ENCODE results near the gene NTM. TPM values are rescaled to one million over a fixed set of nuclear protein-coding genes. Genes with fewer than 3 reads are reported as not detected.

NTM gene
- polyA plus RNA-seq, 1 experiment, result 33.6 TPM

DNA sequence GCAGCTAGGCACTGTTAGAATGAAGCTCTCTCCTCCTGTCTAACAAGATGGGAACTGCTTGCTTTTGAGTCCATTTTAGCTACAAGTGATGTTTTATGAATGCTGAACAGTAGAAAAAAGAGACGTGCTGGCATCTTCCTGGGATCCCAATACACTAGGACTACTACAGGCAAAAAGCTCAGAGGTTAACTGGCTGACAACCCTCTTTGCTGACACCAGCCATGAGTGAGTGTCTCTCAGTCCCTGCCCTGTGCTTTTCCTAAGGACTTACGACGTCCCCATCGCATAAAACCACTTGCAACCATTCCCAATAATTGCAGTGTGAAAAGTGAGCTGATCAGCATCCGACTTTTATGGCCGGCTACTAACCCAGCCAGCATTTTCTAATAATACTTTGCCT is 213.5 kb downstream of the NTM start:
- TF ChIP-seq, protein P1, sequence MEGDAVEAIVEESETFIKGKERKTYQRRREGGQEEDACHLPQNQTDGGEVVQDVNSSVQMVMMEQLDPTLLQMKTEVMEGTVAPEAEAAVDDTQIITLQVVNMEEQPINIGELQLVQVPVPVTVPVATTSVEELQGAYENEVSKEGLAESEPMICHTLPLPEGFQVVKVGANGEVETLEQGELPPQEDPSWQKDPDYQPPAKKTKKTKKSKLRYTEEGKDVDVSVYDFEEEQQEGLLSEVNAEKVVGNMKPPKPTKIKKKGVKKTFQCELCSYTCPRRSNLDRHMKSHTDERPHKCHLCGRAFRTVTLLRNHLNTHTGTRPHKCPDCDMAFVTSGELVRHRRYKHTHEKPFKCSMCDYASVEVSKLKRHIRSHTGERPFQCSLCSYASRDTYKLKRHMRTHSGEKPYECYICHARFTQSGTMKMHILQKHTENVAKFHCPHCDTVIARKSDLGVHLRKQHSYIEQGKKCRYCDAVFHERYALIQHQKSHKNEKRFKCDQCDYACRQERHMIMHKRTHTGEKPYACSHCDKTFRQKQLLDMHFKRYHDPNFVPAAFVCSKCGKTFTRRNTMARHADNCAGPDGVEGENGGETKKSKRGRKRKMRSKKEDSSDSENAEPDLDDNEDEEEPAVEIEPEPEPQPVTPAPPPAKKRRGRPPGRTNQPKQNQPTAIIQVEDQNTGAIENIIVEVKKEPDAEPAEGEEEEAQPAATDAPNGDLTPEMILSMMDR (IDR thresholded peaks at IDR 0.05; ENCODE audit: insufficient read depth, low read depth, low read length), result no peak
- 0 out of 2 replicates have a peak, but pooled peaks cover 1% of the 10 kb centered on the region for H3K27me3 ChIP-seq (ENCODE audit: control insufficient read depth, insufficient read depth, low read length)
- CTCF ChIA-PET, result interaction anchor here (0.6 kb wide), 1 partner anchor 13 kb away, joined by 3 read pairs; no protein-coding TSS in a partner anchor
- H3K36me3 ChIP-seq (ENCODE audit: control insufficient read depth, insufficient read depth, low read length), result no peaks in the 10 kb centered on the region
- DNase-seq (ENCODE audit: low read depth), result no peak
- H3K4me3 ChIP-seq (ENCODE audit: low read depth, low read length), result no peak overlapping the region
- POLR2A ChIA-PET, result no interaction called here

DNA sequence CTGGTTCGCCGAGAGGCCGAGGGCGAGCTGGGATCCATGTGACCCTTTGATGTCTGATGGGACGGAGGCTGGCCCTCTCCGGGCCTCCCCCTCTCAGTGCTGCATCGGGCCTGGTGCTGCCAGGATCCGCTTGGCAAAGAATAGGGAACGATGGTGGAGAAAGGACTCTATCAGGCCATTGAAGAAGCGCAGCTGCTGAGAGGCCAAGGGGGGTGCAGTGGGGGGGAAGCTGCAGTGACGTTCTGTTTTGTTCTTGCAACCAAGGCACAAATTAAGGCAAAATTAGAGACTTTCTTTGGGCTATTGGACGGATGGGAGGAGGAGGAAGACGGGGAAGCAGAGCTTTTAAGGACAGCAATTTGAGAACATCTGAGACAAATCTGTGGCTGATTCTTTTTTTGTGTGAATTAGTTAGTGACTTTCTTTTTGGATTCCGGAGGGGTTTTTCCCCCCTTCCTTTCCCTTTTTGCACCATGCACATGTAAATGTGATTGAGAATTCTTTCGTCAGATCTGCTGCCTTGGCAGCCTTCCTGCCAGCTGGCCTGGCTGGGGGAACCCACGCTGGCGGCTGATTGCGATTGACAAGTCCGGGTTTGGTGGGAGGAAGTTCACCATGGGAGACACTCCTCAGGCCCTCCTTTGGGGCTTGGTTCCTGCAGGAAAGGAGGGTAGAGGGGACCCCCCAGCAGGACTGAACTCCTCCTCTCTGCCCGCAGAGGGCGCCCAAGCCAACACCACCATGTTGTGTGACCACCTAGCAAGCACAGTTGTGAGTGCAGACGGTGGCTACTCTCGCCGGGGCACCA is 214.6 kb downstream of the NTM start:
- DNase-seq (ENCODE audit: low read depth), result no peak
- ChIA-PET CTCF (interaction anchor here (0.7 to 1.2 kb wide), 2 partner anchors 58 to 89 kb away, joined by 3 to 4 read pairs; no protein-coding TSS in a partner anchor), POLR2A (no interaction called here)
- no peaks in the 10 kb centered on the region for H3K36me3 ChIP-seq (ENCODE audit: control insufficient read depth, insufficient read depth, low read length)
- 0 out of 2 replicates have a peak, but pooled peaks cover 1% of the 10 kb centered on the region for H3K27me3 ChIP-seq (ENCODE audit: control insufficient read depth, insufficient read depth, low read length)
- H3K4me3 ChIP-seq (ENCODE audit: low read depth, low read length), result no peak overlapping the region
- TF ChIP-seq, protein P1 (IDR thresholded peaks at IDR 0.05; ENCODE audit: insufficient read depth, low read depth, low read length), result 0 out of 2 replicates have a peak, but pooled peaks have one; percentile 10

DNA sequence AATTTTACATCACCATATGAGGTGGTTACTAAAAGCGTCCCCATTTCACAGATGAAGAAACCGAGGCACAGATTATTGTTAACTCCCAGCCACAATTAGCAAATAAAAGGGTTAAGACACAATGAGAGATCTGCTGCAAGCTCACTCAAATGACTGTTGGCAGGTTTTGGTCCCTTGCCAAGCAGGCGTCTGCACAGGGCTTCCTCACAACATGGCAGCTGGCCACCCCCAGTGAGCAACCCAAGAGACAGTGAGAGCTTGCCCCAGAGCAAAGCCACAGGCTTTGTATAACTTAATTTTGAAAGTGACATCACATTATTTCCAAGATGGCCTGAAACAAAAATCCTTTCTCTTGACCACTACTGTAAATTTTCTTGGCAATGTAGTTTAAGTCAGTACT is 217.6 kb downstream of the NTM start:
- no peaks in the 10 kb centered on the region for H3K27me3 ChIP-seq (ENCODE audit: control insufficient read depth, insufficient read depth, low read length)
- TF ChIP-seq, protein P1 (IDR thresholded peaks at IDR 0.05; ENCODE audit: insufficient read depth, low read depth, low read length), result no peak
- H3K4me3 ChIP-seq (ENCODE audit: low read depth, low read length), result no peak overlapping the region
- ChIA-PET CTCF (interaction anchor here (1.9 kb wide), 1 partner anchor 86 kb away, joined by 5 read pairs; no protein-coding TSS in a partner anchor), POLR2A (no interaction called here)
- no peaks in the 10 kb centered on the region for H3K36me3 ChIP-seq (ENCODE audit: control insufficient read depth, insufficient read depth, low read length)
- DNase-seq (ENCODE audit: low read depth), result no peak

DNA sequence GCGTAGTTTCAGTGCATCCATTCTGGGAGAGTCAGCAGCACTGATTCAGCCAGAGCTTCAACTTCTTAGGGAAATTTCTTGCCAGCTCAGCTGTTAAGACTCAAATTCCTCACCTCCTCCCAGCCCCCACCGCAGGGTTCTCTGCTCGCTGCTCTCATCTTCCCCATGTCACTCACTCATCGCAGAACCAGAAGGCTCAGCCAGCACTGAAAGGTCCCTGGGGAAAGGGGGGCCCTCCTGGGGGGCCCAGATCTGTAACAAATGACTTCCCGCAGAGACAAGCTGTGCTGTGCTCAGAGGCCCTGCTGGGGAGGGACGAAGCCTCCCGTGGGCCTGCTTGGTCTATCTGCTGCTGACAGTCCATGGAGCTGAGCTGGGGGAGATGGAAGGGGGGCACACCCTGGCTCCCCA is 220.6 kb downstream of the NTM start:
- CTCF ChIA-PET, result interaction anchor here (1.7 kb wide), 1 partner anchor 78 kb away, joined by 5 read pairs; no protein-coding TSS in a partner anchor
- TF ChIP-seq, protein P1 (IDR thresholded peaks at IDR 0.05; ENCODE audit: insufficient read depth, low read depth, low read length), result no peak
- Histone ChIP-seq H3K4me3 (ENCODE audit: low read depth, low read length) (no peak overlapping the region), H3K27me3 (ENCODE audit: control insufficient read depth, insufficient read depth, low read length) (no peaks in the 10 kb centered on the region), H3K36me3 (ENCODE audit: control insufficient read depth, insufficient read depth, low read length) (no peaks in the 10 kb centered on the region)
- no peak for DNase-seq (ENCODE audit: low read depth)
- POLR2A ChIA-PET, result no interaction called here

DNA sequence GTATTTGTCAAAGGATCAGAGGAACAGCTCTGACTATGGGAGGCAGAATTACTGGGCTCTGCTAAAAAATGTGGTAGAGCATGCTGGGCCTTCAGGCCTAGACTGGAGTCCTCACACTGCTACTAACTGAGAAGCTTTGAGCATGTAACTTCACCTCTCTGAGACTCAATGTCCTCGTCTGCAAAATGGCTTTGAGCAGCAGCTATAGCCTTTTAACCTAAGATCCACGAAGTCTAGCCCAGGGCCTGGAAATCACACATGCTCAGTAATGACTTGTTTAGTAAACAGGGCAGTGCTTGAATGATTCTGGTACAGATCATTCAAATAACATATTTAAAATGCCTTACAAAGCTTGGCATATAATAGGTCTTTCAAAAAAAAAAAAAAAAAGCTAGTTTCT is 221.7 kb downstream of the NTM start:
- no peak for DNase-seq (ENCODE audit: low read depth)
- Histone ChIP-seq H3K36me3 (ENCODE audit: control insufficient read depth, insufficient read depth, low read length) (no peaks in the 10 kb centered on the region), H3K4me3 (ENCODE audit: low read depth, low read length) (no peak overlapping the region), H3K27me3 (ENCODE audit: control insufficient read depth, insufficient read depth, low read length) (no peaks in the 10 kb centered on the region)
- TF ChIP-seq, protein P1 (IDR thresholded peaks at IDR 0.05; ENCODE audit: insufficient read depth, low read depth, low read length), result no peak
- CTCF ChIA-PET, result interaction anchor here (0.7 to 1.9 kb wide), 3 partner anchors 29 to 527 kb away, joined by 3 to 5 read pairs (median 5); no protein-coding TSS in a partner anchor
- POLR2A ChIA-PET, result no interaction called here

All from BJ (cell line).